Cardiac septum (tissue), 1 donor: ENCODE results near the gene FOXF1. TPM values are rescaled to one million over a fixed set of nuclear protein-coding genes. Genes with fewer than 3 reads are reported as not detected.

ENCODE experiments used
- DNase-seq: peaks from one replicate; pipeline ENCODE4 v3.0.0-alpha.2; 2020; ENCODE audit warnings: low spot score
- intact Hi-C: fragments of 100-400 bp; cut with DNase I; formaldehyde crosslinking; loops from one replicate; pipeline ENCODE4 v1.14.0; 2022
- total RNA-seq: library from RNA; stranded (reverse); fragmentation: NEBNext Ultra II Directional; extraction: Animal tissue kit (Norgen Biotek cat#: 25700); gene quantifications from one replicate; pipeline ENCODE4 v1.2.1, GENCODE V29; 2021
- donor health status: DM: no; HTN: no; CAD: no.

The FOXF1 gene
- total RNA-seq, 1 donor from 2014 or later = 0.16 TPM

- intact Hi-C loops = no loop called here
These were observed 7.2 kb upstream of the FOXF1 start for GRCh38 chr16:86502856-86503748.

GRCh38 chr16:86503830-86504229, 6.5 kb upstream of the FOXF1 start:
- DNase-seq = no peak
- intact Hi-C loops = no loop called here

More at GRCh38 chr16:86502856-86503748, 7.2 kb upstream of the FOXF1 start:
- DNase-seq = no peak

- intact Hi-C loops = no loop called here
- DNase-seq = no peak
These were observed 5.8 kb upstream of the FOXF1 start for GRCh38 chr16:86504315-86505184.

GRCh38 chr16:86505185-86505898, 5.0 kb upstream of the FOXF1 start:
- DNase-seq = no peak
- intact Hi-C loops = no loop called here

GRCh38 chr16:86505899-86506864, 4.1 kb upstream of the FOXF1 start:
- intact Hi-C loops = no loop called here
- DNase-seq = no peak

GRCh38 chr16:86507173-86508027, 2.9 kb upstream of the FOXF1 start:
- intact Hi-C loops = no loop called here
- DNase-seq = no peak

- intact Hi-C loops = no loop called here
- no peak for DNase-seq
These were observed 2.0 kb upstream of the FOXF1 start for GRCh38 chr16:86508028-86508946.

- intact Hi-C loops = no loop called here
- no peak for DNase-seq
These were observed 1.2 kb upstream of the FOXF1 start for GRCh38 chr16:86508947-86509758.

GRCh38 chr16:86509759-86510464, 415 bp upstream of the FOXF1 start:
- DNase-seq = no peak
- intact Hi-C loops = no loop called here

GRCh38 chr16:86511317-86512161, 1.2 kb downstream of the FOXF1 start:
- intact Hi-C loops = no loop called here
- no peak for DNase-seq

GRCh38 chr16:86512301-86512859, 2.1 kb downstream of the FOXF1 start:
- DNase-seq = no peak
- intact Hi-C loops = no loop called here

- intact Hi-C loops = no loop called here
- no peak for DNase-seq
These were observed 2.6 kb downstream of the FOXF1 start for GRCh38 chr16:86512860-86513470.

- DNase-seq = no peak
- intact Hi-C loops = no loop called here
These were observed 3.3 kb downstream of the FOXF1 start for GRCh38 chr16:86513471-86514277.
